Activated CD4-positive, alpha-beta T cell treated with anti-CD3 and anti-CD28 coated beads for 4 hours (primary cell): ENCODE data around the gene PTGDS.
"Not testable (repeated sequence)": the region's sequence is repeated elsewhere in the genome, so short reads cannot be mapped to it uniquely, and the experiment has no call there.

Experiments used
- DNase-seq, 2 donors: peaks; one replicate each; pipeline ENCODE4 v3.0.0-alpha.2; 2020

PTGDS gene

GRCh38 chr9:136992819-136993369 lies 15.6 kb downstream of the PTGDS start:
- no peak for DNase-seq

- DNase-seq, result no peak
These were observed 17.0 kb downstream of the PTGDS start for GRCh38 chr9:136994180-136994887.

- no peak for DNase-seq
These were observed 17.6 kb downstream of the PTGDS start for GRCh38 chr9:136994888-136995230.

- no peak for DNase-seq
These were observed 18.1 kb downstream of the PTGDS start for GRCh38 chr9:136995362-136995761.

- no peak for DNase-seq
These were observed 18.5 kb downstream of the PTGDS start for GRCh38 chr9:136995772-136996311.

GRCh38 chr9:136996361-136997292 lies 19.3 kb downstream of the PTGDS start, which contains the start of gene CLIC3:
Gene CLIC3 (minus strand): TSS chr9:136996568. CDS start chr9:136996543, 25 bp downstream.
- DNase-seq, result peak; percentile 22 to 45

GRCh38 chr9:136997371-136997770 lies 20.1 kb downstream of the PTGDS start:
- no peak for DNase-seq

- no peak for DNase-seq
These were observed 20.5 kb downstream of the PTGDS start for GRCh38 chr9:136997830-136998234.

- no peak for DNase-seq
These were observed 23.1 kb downstream of the PTGDS start for GRCh38 chr9:137000177-137000930.

- DNase-seq, result no peak
These were observed 24.7 kb downstream of the PTGDS start for GRCh38 chr9:137001857-137002645.

GRCh38 chr9:137002646-137003041 lies 25.3 kb downstream of the PTGDS start:
- DNase-seq, result no peak

- DNase-seq, result not testable (repeated sequence)
These were observed 27.0 kb downstream of the PTGDS start for GRCh38 chr9:137004285-137004684.

GRCh38 chr9:137006116-137007003 lies 29.1 kb downstream of the PTGDS start:
- DNase-seq, result no peak

GRCh38 chr9:137007108-137007815 lies 30.0 kb downstream of the PTGDS start:
- DNase-seq, result no peak

GRCh38 chr9:137007816-137008270 lies 30.5 kb downstream of the PTGDS start:
- DNase-seq, result no peak

- DNase-seq, result no peak
These were observed 31.0 kb downstream of the PTGDS start for GRCh38 chr9:137008312-137008711.

- no peak for DNase-seq
These were observed 31.9 kb downstream of the PTGDS start for GRCh38 chr9:137009217-137009616.

GRCh38 chr9:137009938-137010732 lies 32.8 kb downstream of the PTGDS start:
- no peak for DNase-seq

- no peak for DNase-seq
These were observed 33.9 kb downstream of the PTGDS start for GRCh38 chr9:137011156-137011555.
